HG02970 (cell line): ENCODE results near the gene SNX11.
A peak's percentile ranks its signal among the peaks of the same experiment; 100 is the strongest.
"Not testable (repeated sequence)": the region's sequence is repeated elsewhere in the genome, so short reads cannot be mapped to it uniquely, and the experiment has no call there.

Experiments
- ATAC-seq: cut with Tn5 transposase; IDR thresholded peaks from one replicate; pipeline ENCODE4 v1.9.1; 2021; ENCODE audit warnings: mild to moderate bottlenecking, moderate library complexity, moderate number of reproducible peaks; ENCODE audit not compliant: unreplicated experiment, low FRiP score

Gene SNX11

GRCh38 chr17:48107137-48108055 lies at the start of gene SNX11:
Gene SNX11 (plus strand): TSS chr17:48107766. CDS start chr17:48112044, 4,278 bp downstream.
- ATAC-seq, result peak; percentile 76

GRCh38 chr17:48058393-48059124 lies 49.0 kb upstream of the SNX11 start:
- ATAC-seq, result no peak

- no peak for ATAC-seq
Measured at GRCh38 chr17:48059125-48059668, 48.4 kb upstream of the SNX11 start.

- no peak for ATAC-seq
Measured at GRCh38 chr17:48060249-48060648, 47.3 kb upstream of the SNX11 start.

GRCh38 chr17:48062273-48062672 lies 45.3 kb upstream of the SNX11 start:
- no peak for ATAC-seq

- ATAC-seq, result no peak
Measured at GRCh38 chr17:48064638-48065037, 42.9 kb upstream of the SNX11 start.

- ATAC-seq, result no peak
Measured at GRCh38 chr17:48066192-48066591, 41.4 kb upstream of the SNX11 start.

- ATAC-seq, result no peak
Measured at GRCh38 chr17:48066656-48067055, 40.9 kb upstream of the SNX11 start.

GRCh38 chr17:48067245-48067644 lies 40.3 kb upstream of the SNX11 start:
- no peak for ATAC-seq

- ATAC-seq, result not testable (repeated sequence)
Measured at GRCh38 chr17:48067808-48068207, 39.8 kb upstream of the SNX11 start.

- ATAC-seq, result no peak
Measured at GRCh38 chr17:48068491-48068961, 39.0 kb upstream of the SNX11 start.

- ATAC-seq, result no peak
Measured at GRCh38 chr17:48070195-48070594, 37.4 kb upstream of the SNX11 start.

GRCh38 chr17:48071654-48072053 lies 35.9 kb upstream of the SNX11 start:
- no peak for ATAC-seq

- not testable (repeated sequence) for ATAC-seq
Measured at GRCh38 chr17:48072811-48073210, 34.8 kb upstream of the SNX11 start.

GRCh38 chr17:48073566-48074094 lies 33.9 kb upstream of the SNX11 start:
- ATAC-seq, result not testable (repeated sequence)

GRCh38 chr17:48074322-48075081 lies 33.1 kb upstream of the SNX11 start:
- no peak for ATAC-seq

- ATAC-seq, result not testable (repeated sequence)
Measured at GRCh38 chr17:48077152-48077551, 30.4 kb upstream of the SNX11 start.

GRCh38 chr17:48081858-48082257 lies 25.7 kb upstream of the SNX11 start:
- no peak for ATAC-seq

- no peak for ATAC-seq
Measured at GRCh38 chr17:48084932-48085331, 22.6 kb upstream of the SNX11 start.
